GM21423 (cell line): ENCODE measurements around the gene MTA2.

Experiments
- ATAC-seq: cut with Tn5 transposase; IDR thresholded peaks from one replicate; pipeline ENCODE4 v1.9.1; 2021; ENCODE audit warnings: mild to moderate bottlenecking, moderate library complexity; ENCODE audit not compliant: unreplicated experiment

Gene MTA2

GRCh38 chr11:62612366-62613290 lies 11.0 kb upstream of the MTA2 start, which contains the start of the genes EML3 and ROM1:
Gene EML3 (minus strand): TSS chr11:62612775. CDS start chr11:62612457, 318 bp downstream.
Gene ROM1 (plus strand): TSS chr11:62613257. CDS start chr11:62613282, 25 bp downstream.
- ATAC-seq, result peak; percentile 67

DNA sequence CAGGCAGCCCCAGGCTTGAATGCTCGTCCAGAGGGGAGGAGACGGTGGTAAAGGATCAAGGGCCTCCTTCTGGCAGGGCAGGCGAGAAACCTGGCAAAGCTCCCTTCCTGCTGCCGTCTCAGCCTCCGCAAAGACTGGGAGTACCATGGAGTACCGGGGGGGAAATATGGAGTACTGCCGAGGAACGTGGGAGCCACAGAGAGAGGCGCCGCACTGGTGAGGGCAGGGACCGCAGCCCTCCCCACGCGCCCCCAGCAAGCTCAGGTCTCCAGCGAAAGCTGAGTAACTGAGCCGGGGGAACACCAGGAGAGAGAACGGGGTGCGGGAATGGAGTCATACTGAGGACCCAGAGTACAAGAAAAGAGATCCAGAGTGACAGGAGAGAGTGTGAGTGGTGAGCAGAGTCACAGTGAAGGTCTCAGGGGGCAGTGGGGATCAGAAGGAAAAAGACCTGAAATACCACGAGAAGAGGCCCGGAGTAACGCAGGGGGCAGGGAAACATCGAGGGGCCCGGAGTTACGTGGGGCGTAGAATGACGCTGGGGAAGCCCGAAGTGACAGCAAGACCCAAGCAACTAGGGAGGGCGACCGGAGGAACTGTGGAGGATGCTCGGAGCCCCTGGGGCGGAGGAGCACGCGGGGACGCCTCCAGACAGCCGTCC lies 10.2 kb upstream of the MTA2 start:
- peak; percentile 19 for ATAC-seq

GRCh38 chr11:62610814-62611704 lies 9.4 kb upstream of the MTA2 start:
- ATAC-seq, result no peak

DNA sequence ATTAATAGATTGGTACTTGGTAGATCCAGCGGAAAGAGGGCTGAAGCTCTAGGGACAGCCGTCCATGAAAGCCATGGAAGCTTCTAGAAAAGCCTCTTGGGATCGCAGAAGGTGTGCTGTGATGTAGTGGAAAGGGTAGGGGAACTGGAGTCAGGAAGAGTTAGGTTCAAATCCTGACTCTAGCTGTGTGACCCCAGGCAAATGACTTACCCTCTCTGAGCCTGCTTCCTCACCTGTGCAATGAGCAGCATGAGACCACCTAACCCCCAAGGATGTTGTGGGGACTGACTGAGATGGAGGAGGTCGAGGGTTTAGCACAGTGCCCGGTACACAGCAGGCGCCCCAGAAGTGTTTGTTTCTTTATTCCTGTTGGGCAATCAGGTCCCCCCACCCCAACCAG lies 8.7 kb upstream of the MTA2 start:
- ATAC-seq, result no peak

DNA sequence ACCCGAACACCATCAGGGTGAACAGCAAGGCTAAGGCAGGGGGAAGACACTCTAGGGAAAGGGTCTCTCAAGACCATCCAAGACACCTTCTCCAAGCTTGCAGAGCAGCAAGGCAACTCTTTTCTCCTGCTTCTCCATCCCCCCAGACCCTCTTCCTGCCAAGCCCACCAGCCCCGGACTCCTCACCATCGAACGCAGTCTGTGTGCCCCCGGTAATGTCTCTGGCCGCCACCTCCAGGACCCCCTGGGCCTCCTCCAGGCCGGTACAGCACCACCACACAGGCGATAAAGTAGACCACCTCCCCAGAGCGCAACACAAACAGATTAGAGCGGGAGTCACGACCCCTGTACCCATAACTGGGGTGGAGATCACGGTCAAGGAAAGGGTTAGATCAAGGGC lies 7.1 kb upstream of the MTA2 start:
- no peak for ATAC-seq

GRCh38 chr11:62607714-62608113 lies 6.0 kb upstream of the MTA2 start:
- no peak for ATAC-seq

DNA sequence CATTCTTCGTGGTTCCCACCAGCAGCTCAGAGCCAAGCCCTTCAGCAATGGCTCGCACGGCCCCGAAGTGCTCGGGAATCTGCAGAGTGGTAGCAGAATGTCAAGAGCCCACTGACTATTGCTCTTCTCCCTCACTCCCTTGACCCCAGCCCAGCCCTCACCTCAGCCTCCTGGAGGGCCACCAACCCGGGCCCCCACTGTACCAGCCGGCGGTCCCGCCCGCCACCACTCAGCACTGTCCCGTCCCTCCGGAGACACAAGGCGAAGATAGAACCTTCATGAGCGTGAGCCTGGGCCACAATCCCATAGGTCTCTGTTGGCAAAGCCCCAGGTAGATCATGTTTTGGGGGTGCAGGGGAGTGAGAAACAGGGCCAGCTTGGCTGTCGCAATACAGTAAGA lies 4.2 kb upstream of the MTA2 start:
- no peak for ATAC-seq

DNA sequence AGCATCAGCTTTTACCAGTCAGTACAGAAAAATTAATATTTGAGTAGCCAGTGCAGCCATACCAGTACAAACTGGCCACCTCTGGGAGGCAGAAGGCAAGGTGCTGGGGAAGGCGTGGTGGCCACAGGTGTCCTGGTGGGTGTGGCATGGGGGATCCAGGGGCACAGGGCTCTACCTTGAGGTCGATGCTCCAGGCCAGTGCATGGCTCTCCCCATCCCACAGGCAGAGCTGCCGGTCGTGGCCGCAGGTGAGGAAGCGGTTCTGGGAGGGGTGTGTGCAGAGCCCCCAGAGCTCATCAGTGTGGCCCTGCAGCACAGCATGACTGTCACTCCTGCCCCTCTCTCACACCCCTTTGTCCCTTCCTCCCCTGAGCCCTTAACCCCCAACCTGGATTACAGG lies 3.8 kb upstream of the MTA2 start:
- no peak for ATAC-seq

DNA sequence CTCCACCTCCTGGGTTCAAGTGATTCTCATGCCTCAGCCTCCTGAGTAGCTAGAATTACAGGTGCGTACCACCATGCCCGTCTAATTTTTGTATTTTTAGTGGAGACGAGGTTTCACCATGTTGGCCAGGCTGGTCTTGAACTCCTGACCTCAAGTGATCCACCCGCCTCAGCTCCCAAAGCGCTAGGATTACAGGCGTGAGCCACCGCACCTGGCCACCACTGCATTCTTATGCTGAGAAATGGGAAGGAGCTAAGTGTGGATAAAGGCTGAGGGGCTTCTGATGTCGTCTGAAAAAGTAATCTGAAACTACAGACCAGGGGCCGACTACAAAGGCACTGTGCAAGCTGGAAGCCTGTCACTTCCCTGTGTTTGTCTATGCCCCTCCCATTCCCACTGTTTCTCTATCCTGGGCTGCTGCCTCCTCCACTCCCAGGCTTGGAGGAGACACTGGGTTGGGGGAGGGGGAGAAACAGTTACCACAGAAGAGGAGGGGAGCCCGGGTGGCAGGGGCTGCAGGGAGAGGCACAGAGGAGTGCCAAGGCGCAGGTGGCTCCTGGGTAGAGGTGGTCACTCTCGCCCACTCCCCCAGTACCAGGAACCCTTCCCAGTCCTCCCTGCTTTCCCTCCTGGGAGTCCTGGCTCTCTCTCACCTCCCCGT lies 2.9 kb upstream of the MTA2 start:
- no peak for ATAC-seq

- ATAC-seq, result no peak
Measured at GRCh38 chr11:62603776-62604299, 2.2 kb upstream of the MTA2 start.

GRCh38 chr11:62603072-62603408 lies 1.4 kb upstream of the MTA2 start:
- no peak for ATAC-seq

DNA sequence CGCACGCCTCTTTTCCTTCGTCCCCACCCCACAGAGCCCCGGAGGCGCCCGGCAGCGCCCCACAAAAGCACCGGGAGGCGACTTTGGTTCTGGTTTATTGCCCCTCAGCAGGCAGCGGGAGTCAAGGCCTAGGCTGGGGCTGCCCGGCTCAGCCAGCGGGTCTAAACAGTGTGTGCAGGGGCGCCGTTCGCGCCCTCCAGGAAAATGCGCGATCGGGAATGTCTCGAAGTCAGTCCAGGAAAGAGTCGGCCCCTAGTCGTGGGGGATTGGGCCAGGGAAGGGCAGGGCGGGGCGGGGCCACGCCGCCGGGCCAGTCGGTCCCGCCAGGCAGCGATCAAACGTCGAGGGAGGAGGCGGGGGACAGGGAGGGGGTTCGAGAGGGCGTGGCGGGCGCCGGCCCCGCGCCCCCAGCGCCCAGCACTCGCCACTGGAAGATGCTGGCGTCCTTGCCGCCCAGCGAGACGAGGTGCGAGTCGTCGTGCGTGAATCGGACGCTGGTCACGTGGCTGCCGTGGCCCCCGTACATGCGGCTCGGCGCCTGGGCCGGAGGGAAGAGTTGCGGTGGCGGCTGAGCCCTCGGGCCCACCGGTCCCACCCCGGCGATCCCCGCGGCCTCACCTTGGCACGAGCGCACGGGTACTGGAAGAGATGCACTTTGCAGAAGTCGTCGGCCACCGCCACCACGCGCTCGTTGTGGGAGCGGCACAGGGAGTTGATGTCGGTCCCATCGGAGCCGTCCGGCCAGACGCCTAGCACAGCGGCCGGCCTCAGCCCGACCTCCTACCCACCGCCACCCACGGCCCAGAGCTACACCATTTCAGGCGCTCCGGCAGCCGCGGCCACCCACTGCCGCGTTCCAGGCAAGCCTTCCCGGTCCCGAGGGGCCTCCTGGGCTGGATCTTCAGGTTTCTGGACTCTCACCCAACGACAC lies 741 bp upstream of the MTA2 start:
- ATAC-seq, result no peak

DNA sequence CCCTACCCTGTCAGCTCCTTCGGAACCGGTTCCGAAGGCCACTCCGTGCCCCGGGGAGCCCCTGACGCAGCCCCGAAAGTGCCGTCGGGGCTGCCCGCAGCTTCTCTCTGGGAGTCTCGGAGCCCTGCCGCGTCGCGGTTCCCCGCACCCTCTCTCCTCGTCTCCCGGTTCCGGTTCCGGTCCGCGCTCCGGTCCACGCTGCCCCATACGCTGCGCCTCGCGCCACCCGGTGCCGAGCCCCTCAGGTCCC lies 618 bp downstream of the MTA2 start:
- ATAC-seq, result no peak

DNA sequence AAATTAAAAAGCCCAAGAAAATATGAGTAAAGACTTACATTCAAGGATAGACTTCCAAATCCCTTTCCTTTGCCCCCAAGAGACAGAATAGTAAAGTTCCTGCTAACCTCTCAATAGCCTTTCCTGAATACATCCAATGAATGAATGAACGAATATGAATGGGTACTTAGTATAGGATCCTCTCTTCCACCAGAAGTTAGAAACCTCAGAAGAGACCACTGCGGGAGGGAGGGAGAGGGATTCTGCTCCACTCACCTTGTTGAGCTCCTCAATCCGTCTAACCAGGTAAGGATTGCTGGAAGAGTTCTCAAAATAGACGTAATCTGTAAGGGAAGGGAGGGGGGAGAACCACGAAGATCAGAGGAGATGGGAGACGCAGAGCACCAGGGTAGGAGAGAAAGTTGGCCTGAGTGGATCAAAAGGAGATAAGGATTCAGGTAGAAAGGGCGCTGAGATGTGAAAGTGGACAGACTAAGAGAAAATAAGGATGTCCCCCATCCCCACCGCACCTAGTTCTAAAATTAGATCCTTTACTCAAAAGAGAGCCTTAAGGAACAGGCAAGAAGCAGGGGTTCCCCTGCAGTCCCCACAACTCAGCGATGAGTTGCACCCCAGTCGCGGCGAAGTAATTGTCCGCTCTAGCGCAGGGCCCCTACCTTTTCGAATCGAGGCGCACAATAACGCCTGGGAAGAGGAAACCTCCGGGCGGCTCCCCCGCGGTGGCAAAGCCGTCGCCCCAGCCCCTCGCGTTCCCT lies 1.1 kb downstream of the MTA2 start:
- ATAC-seq, result no peak

DNA sequence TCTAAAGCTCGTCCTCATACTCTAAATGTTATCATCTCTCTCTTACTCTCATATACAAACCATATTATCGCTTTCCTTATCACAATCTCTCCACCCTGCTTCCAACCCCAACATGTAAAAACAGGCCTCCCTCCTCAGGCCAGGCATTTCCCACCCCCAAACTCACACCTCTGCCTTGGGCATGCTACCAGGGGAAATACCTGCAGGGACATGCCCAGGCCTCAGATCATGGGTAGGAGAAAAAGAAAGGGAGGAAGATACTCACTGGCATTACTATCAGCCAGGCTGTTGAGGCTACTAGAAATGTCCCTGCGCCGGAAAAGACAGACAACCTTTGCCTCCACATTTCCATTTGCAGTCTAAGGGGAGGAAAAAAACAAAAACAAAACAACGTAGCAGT lies 1.8 kb downstream of the MTA2 start:
- no peak for ATAC-seq

DNA sequence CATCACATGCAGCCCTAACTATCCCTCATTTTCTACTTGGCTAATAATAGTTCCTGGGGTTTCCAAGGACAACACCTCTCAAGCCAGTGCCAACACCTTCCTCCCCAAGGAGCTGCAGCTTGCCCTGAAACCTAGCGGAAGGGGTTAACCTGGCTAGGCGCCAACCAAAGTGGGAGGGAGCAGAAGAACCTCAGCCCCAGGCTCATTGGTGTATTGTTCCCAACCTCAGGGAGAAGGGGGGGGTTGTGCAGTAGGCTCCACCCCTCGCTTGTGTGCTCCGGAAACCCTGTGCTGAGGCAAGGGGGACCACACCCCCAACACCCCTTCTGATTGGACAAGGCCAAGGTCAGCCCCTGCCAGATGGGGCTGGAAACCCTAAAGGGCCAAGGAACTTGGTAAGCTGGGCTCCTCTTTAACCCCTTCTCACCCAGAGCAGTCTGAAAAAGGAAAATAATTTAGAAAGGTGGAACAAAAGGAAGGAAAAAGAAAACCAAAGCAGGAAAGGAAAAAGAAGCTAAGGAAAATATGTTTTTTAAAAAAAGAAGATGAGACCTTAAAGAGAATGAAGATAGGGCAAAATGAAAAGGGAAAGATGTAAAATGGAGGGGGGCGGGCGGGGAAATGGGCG lies 2.5 kb downstream of the MTA2 start:
- peak; percentile 42 for ATAC-seq

DNA sequence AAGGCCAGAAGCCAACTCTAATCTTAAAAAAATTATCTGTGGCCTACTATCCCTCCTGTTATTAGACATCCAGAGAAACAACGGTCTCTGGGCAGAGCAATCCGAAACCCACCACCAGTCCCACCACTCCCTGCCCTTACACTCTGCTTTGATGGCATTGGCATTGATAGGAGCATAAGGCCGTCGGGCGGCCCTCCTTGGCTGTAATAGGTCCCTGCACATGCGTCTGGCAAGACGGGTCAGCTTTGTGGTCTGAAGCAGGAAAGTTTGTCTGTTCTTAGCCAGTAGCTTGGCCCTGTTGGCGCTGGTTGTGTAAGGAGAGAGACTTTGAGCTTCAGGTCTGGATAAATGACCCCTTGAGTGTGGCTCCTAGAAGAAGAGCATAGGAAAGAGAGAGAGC lies 6.5 kb downstream of the MTA2 start:
- no peak for ATAC-seq

GRCh38 chr11:62593434-62594044 lies 8.1 kb downstream of the MTA2 start:
- no peak for ATAC-seq
